WTC11 (cell line): Measurements from ENCODE around the gene FREY1. TPM values are rescaled to one million over a fixed set of nuclear protein-coding genes. Genes with fewer than 3 reads are reported as not detected.

Experiments used
- ATAC-seq: fragments of 200-7000 bp; cut with Tn5 transposase; 2 replicates; pipeline ENCODE4 v1.10.0; 2021; ENCODE audit warnings: mild to moderate bottlenecking, moderate library complexity
- CTCF ChIA-PET: fragments of 300-600 bp; sonication (Branson Sonifier 250); formaldehyde crosslinking; loops from one replicate; lab custom pipeline; 2021; ENCODE audit warnings: antibody characterized with exemption; lab: Charles Lee
- POLR2A ChIA-PET: fragments of 350-600 bp; sonication (Branson Sonifier 250); formaldehyde crosslinking; loops from one replicate; lab custom pipeline; 2021; ENCODE audit warnings: antibody characterized with exemption; lab: Charles Lee
- DNase-seq: peaks from one replicate; pipeline ENCODE4 v3.0.0; 2021; ENCODE audit warnings: low spot score
- H3K27ac Mint-ChIP-seq: 2 replicates; pipeline ENCODE4 v1.8.0; 2021; ENCODE audit warnings: mixed read lengths
- H3K27me3 Mint-ChIP-seq: 2 replicates; pipeline ENCODE4 v1.8.0; 2021; ENCODE audit warnings: low read depth, mild to moderate bottlenecking, moderate library complexity, mixed read lengths
- H3K36me3 Mint-ChIP-seq: 2 replicates; pipeline ENCODE4 v1.8.0; 2021; ENCODE audit warnings: mixed read lengths
- H3K4me1 Mint-ChIP-seq: 2 replicates; pipeline ENCODE4 v1.8.0; 2022; ENCODE audit warnings: mixed read lengths
- H3K4me3 Mint-ChIP-seq: 2 replicates; pipeline ENCODE4 v1.8.0; 2021; ENCODE audit warnings: mild to moderate bottlenecking, moderate library complexity, mixed read lengths
- H3K9me3 Mint-ChIP-seq: 2 replicates; pipeline ENCODE4 v1.8.0; 2021; ENCODE audit warnings: mixed read lengths
- ATF1 ChIP-seq: sonication (generic); formaldehyde crosslinking; IDR thresholded peaks from 2 replicates; pipeline ENCODE4 v1.8.1; 2023; ENCODE audit warnings: mild to moderate bottlenecking, moderate library complexity, missing genetic modification reagents
- ELF4 ChIP-seq: sonication (generic); formaldehyde crosslinking; IDR thresholded peaks from 2 replicates; pipeline ENCODE4 v1.8.1; 2022; ENCODE audit warnings: low read depth, mild to moderate bottlenecking, moderate library complexity, missing genetic modification reagents
- JAZF1 ChIP-seq: fragments of 250-450 bp; sonication (Bioruptor Pico); IDR thresholded peaks from 2 replicates; pipeline ENCODE4 v1.9.0; 2021; ENCODE audit warnings: moderate library complexity, mild to moderate bottlenecking, inconsistent platforms
- MYBL2 ChIP-seq: sonication (generic); formaldehyde crosslinking; IDR thresholded peaks from 2 replicates; pipeline ENCODE4 v1.8.1; 2023; ENCODE audit warnings: mild to moderate bottlenecking, moderate library complexity, missing genetic modification reagents
- NFATC4 ChIP-seq: fragments of 250-450 bp; sonication (Bioruptor Pico); IDR thresholded peaks from 2 replicates; pipeline ENCODE4 v1.9.0; 2021; ENCODE audit warnings: mild to moderate bottlenecking
- NFE2L1 ChIP-seq: sonication (generic); formaldehyde crosslinking; IDR thresholded peaks from 2 replicates; pipeline ENCODE4 v1.8.1; 2023; ENCODE audit warnings: missing genetic modification reagents
- NR1H2 ChIP-seq: sonication (generic); formaldehyde crosslinking; IDR thresholded peaks from 2 replicates; pipeline ENCODE4 v1.9.0; 2021; ENCODE audit warnings: mild to moderate bottlenecking, moderate library complexity, missing genetic modification reagents
- SMAD3 ChIP-seq: sonication (generic); formaldehyde crosslinking; IDR thresholded peaks from 2 replicates; pipeline ENCODE4 v1.8.0; 2022; ENCODE audit warnings: missing genetic modification reagents, mild to moderate bottlenecking, borderline replicate concordance
- TEAD1 ChIP-seq: sonication (generic); formaldehyde crosslinking; IDR thresholded peaks from 2 replicates; pipeline ENCODE4 v1.8.0; 2022; ENCODE audit warnings: mild to moderate bottlenecking, missing genetic modification reagents
- ZNF121 ChIP-seq: sonication (generic); formaldehyde crosslinking; IDR thresholded peaks from 2 replicates; pipeline ENCODE4 v1.8.0; 2023; ENCODE audit warnings: missing genetic modification reagents
- total RNA-seq: library from RNA; stranded (reverse); gene quantifications from 3 replicates; pipeline ENCODE4 v1.2.3, GENCODE V29; 2021
- TF ChIP-seq, protein P1 (sequence below): sonication (generic); formaldehyde crosslinking; IDR thresholded peaks from 2 replicates; pipeline ENCODE4 v1.8.1; 2022; ENCODE audit warnings: mild to moderate bottlenecking, moderate library complexity, missing genetic modification reagents
- TF ChIP-seq, protein P2 (sequence below): sonication (generic); formaldehyde crosslinking; IDR thresholded peaks from 2 replicates; pipeline ENCODE4 v1.8.1; 2022; ENCODE audit warnings: low read depth, mild to moderate bottlenecking, moderate library complexity, missing genetic modification reagents, borderline replicate concordance
- TF ChIP-seq, protein P3 (sequence below): sonication (generic); formaldehyde crosslinking; IDR thresholded peaks from 2 replicates; pipeline ENCODE4 v1.8.1; 2023; ENCODE audit warnings: mild to moderate bottlenecking, missing genetic modification reagents
- TF ChIP-seq, protein P4 (sequence below): sonication (generic); formaldehyde crosslinking; IDR thresholded peaks from 2 replicates; pipeline ENCODE4 v1.8.1; 2023; ENCODE audit warnings: mild to moderate bottlenecking, missing genetic modification reagents, borderline replicate concordance
- TF ChIP-seq, protein P5 (sequence below): sonication (generic); formaldehyde crosslinking; IDR thresholded peaks from 2 replicates; pipeline ENCODE4 v1.8.0; 2022; ENCODE audit warnings: mild to moderate bottlenecking, missing genetic modification reagents
- TF ChIP-seq, protein P6 (sequence below): fragments of 250-450 bp; sonication (Bioruptor Pico); IDR thresholded peaks from 2 replicates; pipeline ENCODE4 v1.9.0; 2021; ENCODE audit warnings: mild to moderate bottlenecking, borderline replicate concordance
- TF ChIP-seq, protein P7 (sequence below): sonication (generic); formaldehyde crosslinking; IDR thresholded peaks from 2 replicates; pipeline ENCODE4 v1.8.1; 2023; ENCODE audit warnings: mild to moderate bottlenecking, missing genetic modification reagents, moderate library complexity
- TF ChIP-seq, protein P8 (sequence below): sonication (generic); formaldehyde crosslinking; IDR thresholded peaks from 2 replicates; pipeline ENCODE4 v1.8.1; 2022; ENCODE audit warnings: missing genetic modification reagents, borderline replicate concordance

The FREY1 gene
- total RNA-seq, 1 experiment from 2014 or later, result 2.1 TPM

DNA sequence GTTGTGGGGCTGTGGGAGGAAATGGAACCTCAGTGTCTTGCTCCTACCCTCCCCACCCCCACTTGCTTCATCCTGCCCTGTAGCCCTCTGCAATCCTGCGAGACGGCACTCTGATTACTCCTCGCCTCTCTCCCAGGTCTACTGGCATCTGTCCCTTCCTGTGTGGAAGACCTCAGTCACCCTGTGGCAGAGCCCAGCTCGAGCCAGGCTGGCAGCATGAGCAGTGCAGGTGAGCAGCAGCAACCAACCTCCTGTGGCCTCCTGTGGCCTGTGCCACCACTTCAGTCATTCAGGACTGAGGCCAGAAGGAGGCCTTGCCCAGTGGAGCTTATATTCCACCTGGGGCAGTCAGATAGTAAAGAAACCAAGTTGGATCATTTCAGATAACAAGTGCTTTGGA is 36.4 kb downstream of the FREY1 start:
- Mint-ChIP-seq H3K9me3 (no peaks in the 10 kb centered on the region), H3K4me3 (no peak overlapping the region), H3K4me1 (peaks cover 14% of the 10 kb centered on the region), H3K27me3 (no peaks in the 10 kb centered on the region), H3K27ac (no peak overlapping the region), H3K36me3 (peaks cover 8% of the 10 kb centered on the region; the same call in 1 of the 2 replicates)
- CTCF ChIA-PET, result interaction anchor here (1.0 to 4.2 kb wide), 2 partner anchors 9 to 94 kb away, joined by 4 to 48 read pairs; no protein-coding TSS in a partner anchor
- no peak for ATAC-seq
- no peak for TF ChIP-seq NFE2L1 (CRISPR knock-in tag)
- TF ChIP-seq, protein P1, sequence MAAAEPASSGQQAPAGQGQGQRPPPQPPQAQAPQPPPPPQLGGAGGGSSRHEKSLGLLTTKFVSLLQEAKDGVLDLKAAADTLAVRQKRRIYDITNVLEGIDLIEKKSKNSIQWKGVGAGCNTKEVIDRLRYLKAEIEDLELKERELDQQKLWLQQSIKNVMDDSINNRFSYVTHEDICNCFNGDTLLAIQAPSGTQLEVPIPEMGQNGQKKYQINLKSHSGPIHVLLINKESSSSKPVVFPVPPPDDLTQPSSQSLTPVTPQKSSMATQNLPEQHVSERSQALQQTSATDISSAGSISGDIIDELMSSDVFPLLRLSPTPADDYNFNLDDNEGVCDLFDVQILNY, result no peak
- TF ChIP-seq NFATC4 (CRISPR knock-in tag), result no peak
- TF ChIP-seq, protein P2, sequence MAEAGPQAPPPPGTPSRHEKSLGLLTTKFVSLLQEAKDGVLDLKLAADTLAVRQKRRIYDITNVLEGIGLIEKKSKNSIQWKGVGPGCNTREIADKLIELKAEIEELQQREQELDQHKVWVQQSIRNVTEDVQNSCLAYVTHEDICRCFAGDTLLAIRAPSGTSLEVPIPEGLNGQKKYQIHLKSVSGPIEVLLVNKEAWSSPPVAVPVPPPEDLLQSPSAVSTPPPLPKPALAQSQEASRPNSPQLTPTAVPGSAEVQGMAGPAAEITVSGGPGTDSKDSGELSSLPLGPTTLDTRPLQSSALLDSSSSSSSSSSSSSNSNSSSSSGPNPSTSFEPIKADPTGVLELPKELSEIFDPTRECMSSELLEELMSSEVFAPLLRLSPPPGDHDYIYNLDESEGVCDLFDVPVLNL (CRISPR knock-in tag), result no peak
- TF ChIP-seq, protein P3, sequence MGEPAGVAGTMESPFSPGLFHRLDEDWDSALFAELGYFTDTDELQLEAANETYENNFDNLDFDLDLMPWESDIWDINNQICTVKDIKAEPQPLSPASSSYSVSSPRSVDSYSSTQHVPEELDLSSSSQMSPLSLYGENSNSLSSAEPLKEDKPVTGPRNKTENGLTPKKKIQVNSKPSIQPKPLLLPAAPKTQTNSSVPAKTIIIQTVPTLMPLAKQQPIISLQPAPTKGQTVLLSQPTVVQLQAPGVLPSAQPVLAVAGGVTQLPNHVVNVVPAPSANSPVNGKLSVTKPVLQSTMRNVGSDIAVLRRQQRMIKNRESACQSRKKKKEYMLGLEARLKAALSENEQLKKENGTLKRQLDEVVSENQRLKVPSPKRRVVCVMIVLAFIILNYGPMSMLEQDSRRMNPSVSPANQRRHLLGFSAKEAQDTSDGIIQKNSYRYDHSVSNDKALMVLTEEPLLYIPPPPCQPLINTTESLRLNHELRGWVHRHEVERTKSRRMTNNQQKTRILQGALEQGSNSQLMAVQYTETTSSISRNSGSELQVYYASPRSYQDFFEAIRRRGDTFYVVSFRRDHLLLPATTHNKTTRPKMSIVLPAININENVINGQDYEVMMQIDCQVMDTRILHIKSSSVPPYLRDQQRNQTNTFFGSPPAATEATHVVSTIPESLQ (CRISPR knock-in tag), result no peak
- TF ChIP-seq, protein P4, sequence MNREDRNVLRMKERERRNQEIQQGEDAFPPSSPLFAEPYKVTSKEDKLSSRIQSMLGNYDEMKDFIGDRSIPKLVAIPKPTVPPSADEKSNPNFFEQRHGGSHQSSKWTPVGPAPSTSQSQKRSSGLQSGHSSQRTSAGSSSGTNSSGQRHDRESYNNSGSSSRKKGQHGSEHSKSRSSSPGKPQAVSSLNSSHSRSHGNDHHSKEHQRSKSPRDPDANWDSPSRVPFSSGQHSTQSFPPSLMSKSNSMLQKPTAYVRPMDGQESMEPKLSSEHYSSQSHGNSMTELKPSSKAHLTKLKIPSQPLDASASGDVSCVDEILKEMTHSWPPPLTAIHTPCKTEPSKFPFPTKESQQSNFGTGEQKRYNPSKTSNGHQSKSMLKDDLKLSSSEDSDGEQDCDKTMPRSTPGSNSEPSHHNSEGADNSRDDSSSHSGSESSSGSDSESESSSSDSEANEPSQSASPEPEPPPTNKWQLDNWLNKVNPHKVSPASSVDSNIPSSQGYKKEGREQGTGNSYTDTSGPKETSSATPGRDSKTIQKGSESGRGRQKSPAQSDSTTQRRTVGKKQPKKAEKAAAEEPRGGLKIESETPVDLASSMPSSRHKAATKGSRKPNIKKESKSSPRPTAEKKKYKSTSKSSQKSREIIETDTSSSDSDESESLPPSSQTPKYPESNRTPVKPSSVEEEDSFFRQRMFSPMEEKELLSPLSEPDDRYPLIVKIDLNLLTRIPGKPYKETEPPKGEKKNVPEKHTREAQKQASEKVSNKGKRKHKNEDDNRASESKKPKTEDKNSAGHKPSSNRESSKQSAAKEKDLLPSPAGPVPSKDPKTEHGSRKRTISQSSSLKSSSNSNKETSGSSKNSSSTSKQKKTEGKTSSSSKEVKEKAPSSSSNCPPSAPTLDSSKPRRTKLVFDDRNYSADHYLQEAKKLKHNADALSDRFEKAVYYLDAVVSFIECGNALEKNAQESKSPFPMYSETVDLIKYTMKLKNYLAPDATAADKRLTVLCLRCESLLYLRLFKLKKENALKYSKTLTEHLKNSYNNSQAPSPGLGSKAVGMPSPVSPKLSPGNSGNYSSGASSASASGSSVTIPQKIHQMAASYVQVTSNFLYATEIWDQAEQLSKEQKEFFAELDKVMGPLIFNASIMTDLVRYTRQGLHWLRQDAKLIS (CRISPR knock-in tag), result no peak
- TF ChIP-seq JAZF1 (CRISPR knock-in tag), result no peak
- DNase-seq, result no peak
- POLR2A ChIA-PET, result no interaction called here

DNA sequence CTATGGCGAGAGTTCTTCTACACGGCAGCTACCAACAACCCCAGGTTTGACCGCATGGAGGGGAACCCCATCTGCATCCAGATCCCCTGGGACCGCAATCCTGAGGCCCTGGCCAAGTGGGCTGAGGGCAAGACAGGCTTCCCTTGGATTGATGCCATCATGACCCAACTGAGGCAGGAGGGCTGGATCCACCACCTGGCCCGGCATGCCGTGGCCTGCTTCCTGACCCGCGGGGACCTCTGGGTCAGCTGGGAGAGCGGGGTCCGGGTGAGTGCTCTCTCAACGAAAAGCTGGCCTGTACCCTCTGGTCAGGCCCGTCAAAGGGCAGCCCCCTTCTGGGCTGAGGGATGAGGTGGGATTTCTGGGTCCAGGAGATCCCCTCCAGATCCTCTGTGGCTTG is 37.5 kb downstream of the FREY1 start:
- Mint-ChIP-seq H3K4me3 (no peak overlapping the region), H3K36me3 (peaks cover 8% of the 10 kb centered on the region; the same call in 1 of the 2 replicates), H3K27me3 (no peaks in the 10 kb centered on the region), H3K27ac (no peak overlapping the region), H3K4me1 (peaks cover 6% of the 10 kb centered on the region; the same call in 1 of the 2 replicates), H3K9me3 (no peaks in the 10 kb centered on the region)
- POLR2A ChIA-PET, result no interaction called here
- ATAC-seq, result no peak
- DNase-seq, result no peak
- CTCF ChIA-PET, result no interaction called here
- TF ChIP-seq NR1H2 (CRISPR knock-in tag) (no peak), MYBL2 (CRISPR knock-in tag) (no peak), JAZF1 (CRISPR knock-in tag) (no peak), SMAD3 (no peak), ELF4 (CRISPR knock-in tag) (no peak), TEAD1 (no peak), ZNF121 (CRISPR knock-in tag) (no peak), ATF1 (CRISPR knock-in tag) (no peak)
- TF ChIP-seq, protein P5, sequence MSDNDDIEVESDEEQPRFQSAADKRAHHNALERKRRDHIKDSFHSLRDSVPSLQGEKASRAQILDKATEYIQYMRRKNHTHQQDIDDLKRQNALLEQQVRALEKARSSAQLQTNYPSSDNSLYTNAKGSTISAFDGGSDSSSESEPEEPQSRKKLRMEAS (CRISPR knock-in tag), result no peak
- TF ChIP-seq, protein P6, sequence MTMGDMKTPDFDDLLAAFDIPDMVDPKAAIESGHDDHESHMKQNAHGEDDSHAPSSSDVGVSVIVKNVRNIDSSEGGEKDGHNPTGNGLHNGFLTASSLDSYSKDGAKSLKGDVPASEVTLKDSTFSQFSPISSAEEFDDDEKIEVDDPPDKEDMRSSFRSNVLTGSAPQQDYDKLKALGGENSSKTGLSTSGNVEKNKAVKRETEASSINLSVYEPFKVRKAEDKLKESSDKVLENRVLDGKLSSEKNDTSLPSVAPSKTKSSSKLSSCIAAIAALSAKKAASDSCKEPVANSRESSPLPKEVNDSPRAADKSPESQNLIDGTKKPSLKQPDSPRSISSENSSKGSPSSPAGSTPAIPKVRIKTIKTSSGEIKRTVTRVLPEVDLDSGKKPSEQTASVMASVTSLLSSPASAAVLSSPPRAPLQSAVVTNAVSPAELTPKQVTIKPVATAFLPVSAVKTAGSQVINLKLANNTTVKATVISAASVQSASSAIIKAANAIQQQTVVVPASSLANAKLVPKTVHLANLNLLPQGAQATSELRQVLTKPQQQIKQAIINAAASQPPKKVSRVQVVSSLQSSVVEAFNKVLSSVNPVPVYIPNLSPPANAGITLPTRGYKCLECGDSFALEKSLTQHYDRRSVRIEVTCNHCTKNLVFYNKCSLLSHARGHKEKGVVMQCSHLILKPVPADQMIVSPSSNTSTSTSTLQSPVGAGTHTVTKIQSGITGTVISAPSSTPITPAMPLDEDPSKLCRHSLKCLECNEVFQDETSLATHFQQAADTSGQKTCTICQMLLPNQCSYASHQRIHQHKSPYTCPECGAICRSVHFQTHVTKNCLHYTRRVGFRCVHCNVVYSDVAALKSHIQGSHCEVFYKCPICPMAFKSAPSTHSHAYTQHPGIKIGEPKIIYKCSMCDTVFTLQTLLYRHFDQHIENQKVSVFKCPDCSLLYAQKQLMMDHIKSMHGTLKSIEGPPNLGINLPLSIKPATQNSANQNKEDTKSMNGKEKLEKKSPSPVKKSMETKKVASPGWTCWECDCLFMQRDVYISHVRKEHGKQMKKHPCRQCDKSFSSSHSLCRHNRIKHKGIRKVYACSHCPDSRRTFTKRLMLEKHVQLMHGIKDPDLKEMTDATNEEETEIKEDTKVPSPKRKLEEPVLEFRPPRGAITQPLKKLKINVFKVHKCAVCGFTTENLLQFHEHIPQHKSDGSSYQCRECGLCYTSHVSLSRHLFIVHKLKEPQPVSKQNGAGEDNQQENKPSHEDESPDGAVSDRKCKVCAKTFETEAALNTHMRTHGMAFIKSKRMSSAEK (CRISPR knock-in tag), result no peak
- TF ChIP-seq, protein P2 (CRISPR knock-in tag), result no peak
- TF ChIP-seq, protein P7, sequence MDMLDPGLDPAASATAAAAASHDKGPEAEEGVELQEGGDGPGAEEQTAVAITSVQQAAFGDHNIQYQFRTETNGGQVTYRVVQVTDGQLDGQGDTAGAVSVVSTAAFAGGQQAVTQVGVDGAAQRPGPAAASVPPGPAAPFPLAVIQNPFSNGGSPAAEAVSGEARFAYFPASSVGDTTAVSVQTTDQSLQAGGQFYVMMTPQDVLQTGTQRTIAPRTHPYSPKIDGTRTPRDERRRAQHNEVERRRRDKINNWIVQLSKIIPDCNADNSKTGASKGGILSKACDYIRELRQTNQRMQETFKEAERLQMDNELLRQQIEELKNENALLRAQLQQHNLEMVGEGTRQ, result no peak
- TF ChIP-seq, protein P8, sequence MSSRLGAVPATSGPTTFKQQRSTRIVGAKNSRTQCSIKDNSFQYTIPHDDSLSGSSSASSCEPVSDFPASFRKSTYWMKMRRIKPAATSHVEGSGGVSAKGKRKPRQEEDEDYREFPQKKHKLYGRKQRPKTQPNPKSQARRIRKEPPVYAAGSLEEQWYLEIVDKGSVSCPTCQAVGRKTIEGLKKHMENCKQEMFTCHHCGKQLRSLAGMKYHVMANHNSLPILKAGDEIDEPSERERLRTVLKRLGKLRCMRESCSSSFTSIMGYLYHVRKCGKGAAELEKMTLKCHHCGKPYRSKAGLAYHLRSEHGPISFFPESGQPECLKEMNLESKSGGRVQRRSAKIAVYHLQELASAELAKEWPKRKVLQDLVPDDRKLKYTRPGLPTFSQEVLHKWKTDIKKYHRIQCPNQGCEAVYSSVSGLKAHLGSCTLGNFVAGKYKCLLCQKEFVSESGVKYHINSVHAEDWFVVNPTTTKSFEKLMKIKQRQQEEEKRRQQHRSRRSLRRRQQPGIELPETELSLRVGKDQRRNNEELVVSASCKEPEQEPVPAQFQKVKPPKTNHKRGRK (CRISPR knock-in tag), result no peak
